ENCODE measurements around the gene TMEM62.
A peak's percentile ranks its signal among the peaks of the same experiment; 100 is the strongest.

Gene TMEM62

DNA sequence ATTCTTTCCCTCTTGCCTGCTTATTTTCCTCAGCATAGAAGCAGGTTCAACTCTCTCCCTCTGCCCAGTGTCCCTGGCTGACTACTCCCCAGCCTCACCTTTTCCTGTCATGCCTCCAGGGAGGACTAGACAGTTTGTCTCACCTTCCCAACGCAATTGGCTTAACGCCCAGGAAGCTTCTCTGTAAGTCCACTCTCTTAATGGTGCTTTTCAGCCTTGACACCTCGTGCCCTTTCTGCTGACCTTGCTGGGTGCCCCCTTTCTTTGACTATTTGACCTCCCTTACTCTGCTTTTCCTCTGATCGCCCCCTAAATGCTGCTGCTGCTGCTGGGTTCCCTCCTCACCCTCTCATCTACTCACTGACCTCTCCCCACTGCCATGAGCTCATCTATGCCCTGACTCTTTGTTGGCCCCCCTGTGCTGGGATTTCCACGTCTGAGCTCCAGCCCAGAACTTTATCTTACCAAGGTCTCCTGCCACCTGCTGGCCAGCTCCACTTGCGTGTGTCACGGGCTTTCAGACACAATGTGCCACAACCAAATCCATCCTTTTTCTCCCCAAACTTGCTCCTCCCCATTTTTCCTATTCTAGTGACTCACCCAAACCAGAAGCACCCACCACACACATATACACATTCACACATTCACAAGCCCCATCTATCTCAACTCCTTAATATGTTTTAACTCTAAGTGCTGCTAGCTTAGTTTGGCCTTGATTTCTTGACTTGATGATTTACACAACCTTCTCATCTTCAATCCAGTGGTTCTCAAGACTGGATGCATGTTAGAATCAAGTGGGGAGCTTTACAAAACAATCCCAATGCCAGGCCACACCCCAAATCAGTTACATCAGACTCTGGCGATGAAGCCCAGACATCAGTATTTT lies 70.9 kb downstream of the TMEM62 start:
- Histone ChIP-seq H3K4me3 (ENCODE audit: low read depth, low read length) (no peak overlapping the region), H3K9me3 (ENCODE audit: control insufficient read depth, insufficient read depth, low read length) (no peaks in the 10 kb centered on the region), H3K9ac (ENCODE audit: low read depth, low read length) (no peak overlapping the region), H3K36me3 (ENCODE audit: control insufficient read depth, insufficient read depth, low read length) (no peaks in the 10 kb centered on the region), H3K27me3 (ENCODE audit: control insufficient read depth, insufficient read depth, low read length) (no peaks in the 10 kb centered on the region), H3K4me1 (ENCODE audit: control insufficient read depth, insufficient read depth, low read length) (no peaks in the 10 kb centered on the region)

DNA sequence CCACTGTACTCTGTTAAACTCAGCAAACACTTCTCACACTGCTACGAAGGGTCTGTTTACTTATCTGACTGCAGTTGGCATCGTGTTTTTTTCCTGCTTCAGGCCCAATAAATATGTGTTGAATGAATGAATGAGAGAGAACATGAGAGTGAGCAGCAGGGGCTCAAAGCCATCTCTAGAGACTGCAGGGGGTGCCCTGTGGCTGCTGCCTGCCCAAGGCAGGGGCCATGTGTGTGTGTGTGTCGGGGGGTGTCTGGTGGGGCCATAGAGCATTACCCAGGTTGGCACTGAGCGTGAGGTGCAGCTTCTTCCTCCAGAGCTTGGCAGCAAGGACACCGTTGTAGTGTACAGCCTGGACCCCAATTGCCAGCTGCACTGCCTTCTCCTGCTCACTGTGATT lies 72.7 kb downstream of the TMEM62 start:
- Histone ChIP-seq H3K9me3 (ENCODE audit: control insufficient read depth, insufficient read depth, low read length) (no peaks in the 10 kb centered on the region), H3K4me3 (ENCODE audit: low read depth, low read length) (no peak overlapping the region), H3K4me1 (ENCODE audit: control insufficient read depth, insufficient read depth, low read length) (no peaks in the 10 kb centered on the region), H3K9ac (ENCODE audit: low read depth, low read length) (no peak overlapping the region), H3K36me3 (ENCODE audit: control insufficient read depth, insufficient read depth, low read length) (no peaks in the 10 kb centered on the region), H3K27me3 (ENCODE audit: control insufficient read depth, insufficient read depth, low read length) (no peaks in the 10 kb centered on the region)

DNA sequence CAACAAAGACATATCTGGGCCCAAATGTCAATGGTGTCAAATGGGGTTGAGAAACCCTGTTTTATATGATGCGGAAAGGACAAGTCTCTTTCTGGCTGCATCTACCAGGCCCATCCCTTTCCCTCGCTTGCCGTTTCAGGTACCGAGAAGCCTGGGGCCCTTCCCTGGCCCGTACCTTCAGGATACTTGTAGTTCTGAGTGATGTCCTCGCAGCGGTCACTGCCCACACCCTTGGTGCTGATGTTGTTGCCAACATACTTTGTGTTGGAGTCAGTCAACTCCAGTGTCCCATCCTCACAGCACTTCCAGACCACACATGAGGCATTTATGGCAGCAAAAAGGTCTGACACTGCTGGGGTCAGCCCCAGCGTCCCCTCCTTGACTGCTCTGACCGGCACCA lies 73.6 kb downstream of the TMEM62 start:
- no peaks in the 10 kb centered on the region for H3K9me3 ChIP-seq (ENCODE audit: control insufficient read depth, insufficient read depth, low read length)
- H3K27me3 ChIP-seq (ENCODE audit: control insufficient read depth, insufficient read depth, low read length) = no peaks in the 10 kb centered on the region
- no peak overlapping the region for H3K4me3 ChIP-seq (ENCODE audit: low read depth, low read length)

DNA sequence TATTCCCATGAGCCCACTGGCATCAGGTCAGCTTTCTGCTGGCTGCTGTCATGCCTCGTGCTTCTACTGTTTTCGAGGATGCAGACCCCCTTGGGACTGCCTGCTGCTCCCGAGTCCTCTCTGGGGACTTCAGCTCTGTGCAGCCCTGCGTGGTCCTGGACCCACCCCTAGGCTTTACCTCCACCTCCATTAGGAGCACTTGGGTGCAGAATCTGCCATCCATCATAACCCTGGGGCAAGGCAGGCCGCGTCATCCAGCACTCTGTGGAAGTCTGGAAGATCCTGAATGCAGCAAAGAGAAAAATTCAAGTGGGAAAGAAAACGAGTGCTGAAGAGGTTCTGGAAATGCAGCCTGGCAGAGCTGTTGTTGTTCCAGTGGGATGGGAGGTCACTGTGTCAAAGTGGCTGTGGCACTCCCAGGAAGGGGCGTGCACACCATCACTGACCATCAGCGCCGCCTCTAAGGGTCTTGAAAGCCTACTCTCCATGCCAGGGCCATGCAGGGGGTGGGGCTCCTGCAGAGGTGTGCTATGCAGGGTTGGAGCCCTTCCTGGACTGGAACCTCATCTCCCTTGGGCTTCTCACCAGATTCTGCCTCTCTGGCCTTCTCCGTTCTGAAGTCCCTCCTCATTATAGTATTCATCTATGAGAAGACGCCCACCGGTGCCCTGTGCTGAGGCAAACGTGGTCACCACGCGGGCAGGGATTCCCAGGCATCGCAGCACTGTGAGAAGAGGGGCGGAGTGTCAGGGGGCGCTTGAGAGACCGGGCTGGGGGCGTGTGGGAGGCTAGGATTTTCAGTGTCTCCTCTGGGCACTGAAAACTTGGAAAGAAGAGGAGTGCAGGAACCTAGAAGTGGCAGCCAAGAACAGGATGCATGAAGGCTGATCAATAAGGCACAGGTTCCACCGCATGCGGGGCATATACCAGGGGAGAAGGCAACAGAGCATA lies 74.9 kb downstream of the TMEM62 start:
- peak overlapping the region; percentile 5 for H3K4me3 ChIP-seq (ENCODE audit: low read depth, low read length)
- H3K4me1 ChIP-seq (ENCODE audit: control insufficient read depth, insufficient read depth, low read length) = no peaks in the 10 kb centered on the region
- H3K36me3 ChIP-seq (ENCODE audit: control insufficient read depth, insufficient read depth, low read length) = no peaks in the 10 kb centered on the region
- H3K9ac ChIP-seq (ENCODE audit: low read depth, low read length) = no peak overlapping the region
- H3K9me3 ChIP-seq (ENCODE audit: control insufficient read depth, insufficient read depth, low read length) = no peaks in the 10 kb centered on the region
- H3K27me3 ChIP-seq (ENCODE audit: control insufficient read depth, insufficient read depth, low read length) = no peaks in the 10 kb centered on the region

More for the DNA sequence above, 73.6 kb downstream of the TMEM62 start:
- H3K36me3 ChIP-seq (ENCODE audit: control insufficient read depth, insufficient read depth, low read length) = no peaks in the 10 kb centered on the region
- H3K9ac ChIP-seq (ENCODE audit: low read depth, low read length) = no peak overlapping the region
- H3K4me1 ChIP-seq (ENCODE audit: control insufficient read depth, insufficient read depth, low read length) = no peaks in the 10 kb centered on the region

DNA sequence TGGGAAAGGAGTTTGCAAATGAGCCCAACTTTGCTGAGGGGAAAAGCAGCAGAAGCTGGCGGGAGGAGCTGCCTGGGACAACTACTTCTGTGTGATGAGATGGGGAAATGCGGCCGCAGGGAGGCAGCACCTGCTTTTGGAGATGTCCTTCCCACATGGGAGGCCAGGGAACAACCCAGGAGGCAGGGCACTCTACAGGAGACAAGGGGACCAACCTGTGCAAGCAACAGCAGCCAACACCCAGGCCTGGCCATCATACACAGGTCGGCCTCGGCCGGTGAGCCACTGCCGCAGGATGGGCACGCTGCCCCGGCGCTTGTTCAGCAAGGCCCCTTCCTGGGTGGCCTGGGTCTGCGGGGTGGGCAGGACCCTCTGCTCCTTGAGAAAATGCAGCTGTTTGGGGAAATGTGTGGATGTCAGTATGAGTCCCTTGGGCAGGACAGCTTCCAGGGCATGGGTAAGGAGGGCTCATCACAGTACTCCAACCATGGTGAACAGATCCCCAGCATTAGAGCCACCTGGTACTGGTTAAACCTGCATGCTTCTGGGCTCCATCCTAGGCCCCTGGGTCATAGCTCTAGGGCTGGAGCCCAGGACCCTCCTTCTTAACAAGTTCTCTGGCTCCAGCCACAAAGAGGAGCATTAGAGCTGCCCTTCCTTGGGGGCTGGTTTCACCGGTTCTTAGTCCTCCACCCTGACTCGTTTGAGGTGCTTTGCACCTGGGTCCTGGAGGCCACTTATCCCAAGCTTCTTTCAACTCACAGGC lies 75.9 kb downstream of the TMEM62 start:
- no peak overlapping the region for H3K9ac ChIP-seq (ENCODE audit: low read depth, low read length)
- H3K4me1 ChIP-seq (ENCODE audit: control insufficient read depth, insufficient read depth, low read length) = no peaks in the 10 kb centered on the region
- H3K27me3 ChIP-seq (ENCODE audit: control insufficient read depth, insufficient read depth, low read length) = no peaks in the 10 kb centered on the region
- no peaks in the 10 kb centered on the region for H3K9me3 ChIP-seq (ENCODE audit: control insufficient read depth, insufficient read depth, low read length)
- no peaks in the 10 kb centered on the region for H3K36me3 ChIP-seq (ENCODE audit: control insufficient read depth, insufficient read depth, low read length)
- peak overlapping the region; percentile 5 for H3K4me3 ChIP-seq (ENCODE audit: low read depth, low read length)

DNA sequence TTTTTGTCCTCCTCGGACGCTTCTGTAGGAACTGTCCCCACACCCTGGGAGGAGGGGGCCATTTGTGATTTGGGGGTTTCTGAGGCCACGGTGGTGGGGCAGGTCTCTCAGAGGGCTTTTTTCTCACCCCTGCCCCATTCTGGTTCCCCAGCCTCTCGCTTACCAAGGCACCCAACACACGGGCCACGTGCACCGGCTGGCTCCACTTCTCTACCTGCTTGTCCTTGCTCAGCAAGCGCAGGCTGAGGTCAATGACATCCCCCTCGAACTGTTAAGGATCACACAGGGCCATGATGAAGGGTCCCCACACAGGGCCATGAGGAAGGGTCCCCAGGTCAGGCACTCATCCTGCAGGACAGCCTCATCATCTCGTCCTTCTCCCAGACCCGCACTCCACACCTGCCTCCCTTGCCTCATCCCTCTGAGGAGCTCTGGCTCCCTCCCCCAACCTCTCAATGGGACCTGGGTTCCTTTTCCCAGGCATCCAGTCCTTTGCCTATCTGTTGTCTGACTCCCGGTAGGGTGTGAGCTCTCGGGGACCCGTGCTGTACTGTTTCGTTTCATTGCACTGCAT lies 76.9 kb downstream of the TMEM62 start:
- no peak overlapping the region for H3K9ac ChIP-seq (ENCODE audit: low read depth, low read length)
- no peak overlapping the region for H3K4me3 ChIP-seq (ENCODE audit: low read depth, low read length)
- no peaks in the 10 kb centered on the region for H3K4me1 ChIP-seq (ENCODE audit: control insufficient read depth, insufficient read depth, low read length)
- H3K9me3 ChIP-seq (ENCODE audit: control insufficient read depth, insufficient read depth, low read length) = no peaks in the 10 kb centered on the region
- H3K27me3 ChIP-seq (ENCODE audit: control insufficient read depth, insufficient read depth, low read length) = no peaks in the 10 kb centered on the region
- no peaks in the 10 kb centered on the region for H3K36me3 ChIP-seq (ENCODE audit: control insufficient read depth, insufficient read depth, low read length)

DNA sequence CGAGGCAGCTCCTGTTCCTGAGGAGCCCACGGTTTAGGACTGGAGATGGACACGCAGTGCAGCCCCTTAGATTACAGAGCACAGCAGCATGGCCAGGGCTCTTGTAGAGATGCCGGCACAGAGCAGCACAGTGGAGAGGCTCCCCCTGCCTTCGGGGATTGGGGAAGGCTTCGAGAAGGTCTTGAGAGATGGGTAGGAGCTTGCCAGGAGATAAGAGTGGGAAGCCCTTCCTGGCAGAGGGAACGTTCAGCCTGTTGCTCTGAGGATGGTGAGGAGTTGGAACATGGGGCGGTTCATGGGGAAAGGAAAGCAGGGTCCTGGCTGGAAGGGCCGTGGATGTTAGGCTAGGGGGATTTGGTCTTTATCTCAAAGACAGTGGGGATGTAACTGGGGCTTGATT lies 77.4 kb downstream of the TMEM62 start:
- Histone ChIP-seq H3K4me3 (ENCODE audit: low read depth, low read length) (no peak overlapping the region), H3K4me1 (ENCODE audit: control insufficient read depth, insufficient read depth, low read length) (no peaks in the 10 kb centered on the region), H3K36me3 (ENCODE audit: control insufficient read depth, insufficient read depth, low read length) (no peaks in the 10 kb centered on the region), H3K9me3 (ENCODE audit: control insufficient read depth, insufficient read depth, low read length) (no peaks in the 10 kb centered on the region), H3K9ac (ENCODE audit: low read depth, low read length) (no peak overlapping the region), H3K27me3 (ENCODE audit: control insufficient read depth, insufficient read depth, low read length) (no peaks in the 10 kb centered on the region)

DNA sequence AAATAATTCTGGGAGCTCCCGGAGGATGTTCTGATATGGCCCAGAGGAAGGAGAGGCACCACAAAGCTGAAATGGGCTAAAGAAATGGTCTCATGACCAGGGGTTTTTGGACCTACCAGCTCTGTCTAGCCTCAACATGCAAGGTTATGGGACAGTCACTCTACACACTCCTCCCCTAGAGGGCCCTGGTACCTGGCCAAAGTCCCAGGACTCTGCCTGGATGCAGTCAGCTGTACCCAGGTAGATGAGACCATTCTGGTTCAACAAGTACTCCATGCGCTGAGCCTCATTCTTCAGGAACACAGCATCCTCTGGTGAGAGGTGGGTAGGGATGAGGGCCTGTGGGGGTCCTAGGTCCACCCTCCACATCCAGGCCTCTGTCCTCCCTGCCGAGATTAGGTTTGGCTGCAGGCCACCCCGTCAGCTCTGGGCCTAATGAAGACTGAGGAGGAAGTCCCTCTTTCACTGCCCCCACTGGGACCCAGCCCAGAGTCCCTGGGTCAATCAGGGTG lies 77.9 kb downstream of the TMEM62 start:
- H3K4me3 ChIP-seq (ENCODE audit: low read depth, low read length) = no peak overlapping the region
- no peaks in the 10 kb centered on the region for H3K4me1 ChIP-seq (ENCODE audit: control insufficient read depth, insufficient read depth, low read length)
- H3K27me3 ChIP-seq (ENCODE audit: control insufficient read depth, insufficient read depth, low read length) = no peaks in the 10 kb centered on the region
- no peaks in the 10 kb centered on the region for H3K9me3 ChIP-seq (ENCODE audit: control insufficient read depth, insufficient read depth, low read length)
- no peaks in the 10 kb centered on the region for H3K36me3 ChIP-seq (ENCODE audit: control insufficient read depth, insufficient read depth, low read length)
- H3K9ac ChIP-seq (ENCODE audit: low read depth, low read length) = no peak overlapping the region

DNA sequence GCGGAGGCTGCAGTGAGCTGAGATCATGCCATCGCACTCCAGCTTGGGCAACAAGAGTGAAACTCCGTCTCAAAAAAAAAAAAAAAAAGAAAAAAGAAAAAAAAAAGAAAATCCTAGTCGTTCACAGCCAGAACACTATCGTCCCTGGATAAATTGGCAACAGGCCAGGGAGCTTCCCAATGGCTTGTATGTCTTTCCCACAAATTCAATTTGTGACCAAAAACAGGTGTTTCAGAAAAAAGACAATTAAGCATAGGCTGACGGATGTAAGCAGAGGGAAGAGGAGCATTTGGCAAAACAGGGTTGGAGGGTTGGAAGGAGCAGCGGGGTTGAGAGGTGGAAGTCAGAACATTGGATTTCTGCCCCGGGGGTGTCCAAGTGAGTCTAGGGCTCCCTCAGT lies 78.9 kb downstream of the TMEM62 start:
- H3K36me3 ChIP-seq (ENCODE audit: control insufficient read depth, insufficient read depth, low read length) = no peaks in the 10 kb centered on the region
- no peaks in the 10 kb centered on the region for H3K9me3 ChIP-seq (ENCODE audit: control insufficient read depth, insufficient read depth, low read length)
- no peaks in the 10 kb centered on the region for H3K27me3 ChIP-seq (ENCODE audit: control insufficient read depth, insufficient read depth, low read length)

DNA sequence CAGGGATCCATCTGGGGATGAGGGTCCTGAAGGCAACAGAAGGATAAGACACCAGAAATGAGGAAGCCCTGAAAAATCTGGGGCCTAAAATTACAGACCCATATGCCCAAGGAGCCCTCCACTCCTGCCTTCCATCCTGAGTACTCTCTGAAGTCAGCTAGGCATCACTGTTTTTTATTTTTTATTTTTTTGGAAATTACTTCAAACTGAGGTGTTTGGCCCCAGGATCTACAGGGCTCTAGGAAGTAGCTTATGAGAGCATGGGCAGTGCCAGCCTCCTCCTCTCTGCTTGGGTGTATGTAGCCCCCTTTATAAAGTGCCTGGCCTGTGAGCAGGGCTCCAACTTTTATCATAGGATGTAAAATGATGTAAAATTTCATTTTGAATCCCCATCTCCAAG lies 79.6 kb downstream of the TMEM62 start:
- H3K4me3 ChIP-seq (ENCODE audit: low read depth, low read length) = no peak overlapping the region
- H3K4me1 ChIP-seq (ENCODE audit: control insufficient read depth, insufficient read depth, low read length) = no peaks in the 10 kb centered on the region
- no peaks in the 10 kb centered on the region for H3K9me3 ChIP-seq (ENCODE audit: control insufficient read depth, insufficient read depth, low read length)
- H3K36me3 ChIP-seq (ENCODE audit: control insufficient read depth, insufficient read depth, low read length) = no peaks in the 10 kb centered on the region
- H3K27me3 ChIP-seq (ENCODE audit: control insufficient read depth, insufficient read depth, low read length) = no peaks in the 10 kb centered on the region
- H3K9ac ChIP-seq (ENCODE audit: low read depth, low read length) = no peak overlapping the region

More for the DNA sequence above, 78.9 kb downstream of the TMEM62 start:
- H3K4me3 ChIP-seq (ENCODE audit: low read depth, low read length) = no peak overlapping the region
- H3K9ac ChIP-seq (ENCODE audit: low read depth, low read length) = no peak overlapping the region
- no peaks in the 10 kb centered on the region for H3K4me1 ChIP-seq (ENCODE audit: control insufficient read depth, insufficient read depth, low read length)

DNA sequence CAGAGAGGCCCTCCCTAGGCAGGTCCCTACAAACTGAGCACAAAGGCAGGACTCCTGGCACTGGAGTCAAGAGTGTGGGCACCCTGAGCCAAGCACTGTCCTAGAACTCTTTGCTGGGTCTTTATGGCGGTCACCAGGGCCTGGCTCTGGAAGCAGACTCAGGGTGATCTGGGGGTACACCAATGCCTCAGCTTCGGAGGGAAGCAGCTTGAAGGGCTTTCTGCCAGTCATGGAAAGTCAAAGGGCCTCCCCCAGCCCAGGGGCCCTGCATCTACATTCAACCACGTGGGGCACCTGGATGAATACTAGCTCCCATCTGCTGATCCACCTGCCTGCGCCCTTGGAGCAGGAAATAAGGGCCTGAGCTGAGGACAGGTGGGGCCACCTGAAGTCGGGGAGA lies 80.1 kb downstream of the TMEM62 start:
- no peaks in the 10 kb centered on the region for H3K36me3 ChIP-seq (ENCODE audit: control insufficient read depth, insufficient read depth, low read length)
- H3K9me3 ChIP-seq (ENCODE audit: control insufficient read depth, insufficient read depth, low read length) = no peaks in the 10 kb centered on the region
- H3K9ac ChIP-seq (ENCODE audit: low read depth, low read length) = no peak overlapping the region
- no peaks in the 10 kb centered on the region for H3K4me1 ChIP-seq (ENCODE audit: control insufficient read depth, insufficient read depth, low read length)
- H3K4me3 ChIP-seq (ENCODE audit: low read depth, low read length) = no peak overlapping the region
- H3K27me3 ChIP-seq (ENCODE audit: control insufficient read depth, insufficient read depth, low read length) = no peaks in the 10 kb centered on the region
